ENCODE measurements around the gene NOL9.

The NOL9 gene

DNA sequence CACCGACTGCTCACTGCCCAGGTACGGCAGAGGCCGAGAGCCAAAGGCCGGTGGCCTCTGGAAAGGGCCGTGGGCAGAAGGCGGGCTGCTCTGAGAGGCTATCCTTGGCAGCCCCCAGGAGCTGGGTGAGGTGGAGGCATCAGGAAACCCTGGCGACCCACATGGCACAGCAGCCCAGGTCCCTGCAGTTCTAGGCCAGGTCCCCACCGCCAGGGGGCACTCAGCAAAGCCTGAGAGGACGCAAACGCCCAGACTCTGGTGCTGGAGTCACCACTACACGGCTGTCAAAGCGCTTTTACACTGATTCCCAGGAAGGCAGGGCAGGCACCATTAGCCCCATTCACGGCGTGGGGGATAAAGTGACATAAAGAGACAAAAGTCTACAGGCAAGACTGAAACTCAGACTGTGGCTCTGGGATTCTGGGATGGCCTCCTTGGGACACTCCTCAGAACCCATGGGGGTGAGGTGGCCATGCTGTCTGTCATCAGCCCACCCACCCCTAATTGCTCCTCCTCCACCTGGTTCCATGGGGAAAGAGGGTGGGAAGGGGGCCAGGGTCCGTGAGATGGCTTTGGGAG is 67.8 kb downstream of the NOL9 start:
- DNase-seq = peak; percentile 90

DNA sequence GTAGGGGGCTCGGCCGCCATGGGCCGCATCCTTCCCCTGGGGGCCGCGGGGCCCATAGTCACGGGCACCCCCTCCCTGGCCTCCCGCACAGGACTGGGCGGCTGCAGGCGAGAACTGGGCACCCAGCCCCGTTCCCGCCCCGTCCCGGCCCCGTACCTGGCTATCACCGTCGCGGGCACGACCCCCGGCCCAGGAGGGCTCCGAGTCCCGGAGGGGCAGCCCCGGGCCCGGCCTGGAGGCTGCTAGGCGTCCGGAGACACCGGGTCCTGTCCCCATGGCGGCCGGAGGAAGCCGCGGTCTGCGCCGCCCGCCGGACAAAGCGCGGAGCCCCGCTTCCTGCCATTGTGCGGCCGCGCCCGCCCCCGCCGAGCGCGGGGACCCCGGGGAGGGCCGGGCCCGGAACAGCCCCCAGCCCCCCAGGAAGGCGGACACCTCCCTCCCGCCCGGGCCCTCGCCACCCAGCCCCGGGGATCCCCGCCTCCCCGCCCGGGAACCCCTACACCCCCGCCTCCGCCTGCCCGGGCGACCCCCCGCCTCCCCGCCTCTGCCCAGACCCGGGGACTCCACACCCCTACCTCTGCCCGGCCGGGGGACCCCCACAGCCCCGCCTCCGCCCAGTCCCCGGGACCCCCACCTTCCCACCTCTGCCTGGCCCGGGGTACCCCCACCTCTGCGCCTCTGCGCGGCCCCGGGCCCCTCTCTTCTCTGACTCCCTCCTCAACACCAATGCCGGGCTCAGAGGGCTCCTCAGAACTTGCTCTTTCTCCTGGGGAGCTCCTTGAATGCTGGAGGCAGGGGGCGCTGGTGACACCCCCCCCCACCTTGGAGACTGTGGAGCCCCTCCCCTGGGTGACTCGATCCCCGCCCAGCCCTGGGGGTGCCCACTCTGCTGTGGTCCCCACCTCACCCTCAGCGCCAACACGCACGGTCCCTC is 68.9 kb downstream of the NOL9 start:
- no peak for DNase-seq

DNA sequence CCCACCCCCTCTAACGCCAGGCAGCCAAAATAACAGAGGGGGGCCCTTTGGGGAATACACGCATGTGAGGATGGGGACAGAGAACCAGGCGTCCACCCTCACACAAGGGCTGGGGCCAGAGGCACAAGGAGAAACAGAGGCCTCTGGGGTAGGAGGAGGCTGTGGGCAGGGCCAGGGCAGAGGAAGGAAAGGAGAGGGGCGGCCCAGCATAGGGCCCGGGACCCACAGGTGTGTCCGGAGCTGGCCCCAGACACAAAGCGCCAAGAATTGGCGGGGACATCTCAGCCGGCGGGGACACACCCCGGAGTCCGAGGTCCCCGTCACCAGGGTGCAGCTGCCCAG is 69.5 kb downstream of the NOL9 start:
- no peak for DNase-seq

DNA sequence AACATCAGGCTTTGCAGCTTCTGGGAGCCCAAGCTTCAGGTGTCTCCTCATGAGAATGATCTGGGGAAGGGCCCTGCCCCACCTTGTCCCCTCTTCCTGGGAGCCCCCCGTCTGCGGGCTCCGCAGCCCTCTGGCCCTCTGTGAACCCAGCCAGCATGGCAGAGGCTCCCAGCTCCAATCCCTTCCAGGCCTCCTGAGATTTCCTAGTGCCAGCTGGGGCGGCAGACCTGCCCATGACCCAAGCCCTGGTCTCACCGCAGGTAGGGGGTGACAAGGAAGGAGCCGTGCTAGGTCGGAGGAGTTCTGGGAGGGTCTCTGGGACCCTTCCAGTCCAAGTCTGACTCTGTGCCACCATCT is 70.6 kb downstream of the NOL9 start:
- no peak for DNase-seq

DNA sequence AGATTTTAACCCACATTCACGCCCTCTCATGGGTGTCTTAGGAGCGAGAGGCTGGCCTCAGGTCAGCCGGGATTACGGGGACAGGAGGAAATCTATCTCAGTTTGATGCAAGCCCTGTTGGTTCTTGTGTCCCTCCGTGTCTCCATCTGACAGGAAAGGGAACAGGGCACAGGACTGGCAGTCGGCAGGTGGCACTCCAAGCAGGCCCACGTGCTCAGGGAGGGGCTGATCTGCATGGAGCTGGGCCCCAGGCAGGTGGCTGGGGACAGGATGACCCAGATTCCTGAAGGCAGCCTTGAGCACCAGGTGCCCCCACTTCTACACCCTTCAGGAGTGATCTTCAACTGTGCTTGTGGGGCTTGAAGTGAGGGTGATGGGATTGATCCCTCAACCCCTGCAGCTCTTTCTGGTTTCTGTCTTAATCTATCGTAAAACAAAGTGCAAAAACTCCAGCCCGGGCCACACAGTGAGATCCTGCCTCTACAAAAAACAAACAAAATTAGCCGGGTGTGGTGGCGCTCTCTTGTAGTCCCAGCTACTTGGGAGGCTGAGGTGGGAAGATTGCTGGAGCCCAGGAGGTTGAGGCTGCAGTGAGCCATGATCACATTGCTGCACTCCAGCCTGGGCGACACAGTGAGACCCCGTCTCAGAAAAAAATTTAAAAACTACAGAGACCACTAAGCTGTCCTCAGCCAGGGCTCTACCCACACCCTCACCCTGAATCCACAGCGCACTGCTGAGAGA is 71.1 kb downstream of the NOL9 start:
- DNase-seq = no peak

DNA sequence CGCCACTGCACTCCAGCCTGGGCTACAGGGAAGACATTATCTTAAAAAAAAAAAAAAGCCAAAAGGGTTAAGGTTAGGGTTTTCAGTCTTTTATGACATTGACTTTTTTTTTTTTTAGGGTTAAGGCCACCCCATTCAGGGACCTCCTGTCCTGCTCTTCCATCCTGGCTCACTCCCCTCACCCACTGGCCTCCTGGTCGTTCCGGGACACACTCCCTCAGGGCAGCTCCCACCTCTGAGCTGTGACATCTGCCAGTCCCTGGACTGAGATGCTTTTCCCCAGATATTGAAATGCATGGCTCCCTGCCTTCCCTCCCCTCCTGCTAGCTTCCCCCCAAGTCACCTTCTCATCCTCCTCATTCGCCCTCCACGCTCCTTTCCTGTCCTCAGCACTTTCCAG is 72.5 kb downstream of the NOL9 start:
- no peak for DNase-seq

DNA sequence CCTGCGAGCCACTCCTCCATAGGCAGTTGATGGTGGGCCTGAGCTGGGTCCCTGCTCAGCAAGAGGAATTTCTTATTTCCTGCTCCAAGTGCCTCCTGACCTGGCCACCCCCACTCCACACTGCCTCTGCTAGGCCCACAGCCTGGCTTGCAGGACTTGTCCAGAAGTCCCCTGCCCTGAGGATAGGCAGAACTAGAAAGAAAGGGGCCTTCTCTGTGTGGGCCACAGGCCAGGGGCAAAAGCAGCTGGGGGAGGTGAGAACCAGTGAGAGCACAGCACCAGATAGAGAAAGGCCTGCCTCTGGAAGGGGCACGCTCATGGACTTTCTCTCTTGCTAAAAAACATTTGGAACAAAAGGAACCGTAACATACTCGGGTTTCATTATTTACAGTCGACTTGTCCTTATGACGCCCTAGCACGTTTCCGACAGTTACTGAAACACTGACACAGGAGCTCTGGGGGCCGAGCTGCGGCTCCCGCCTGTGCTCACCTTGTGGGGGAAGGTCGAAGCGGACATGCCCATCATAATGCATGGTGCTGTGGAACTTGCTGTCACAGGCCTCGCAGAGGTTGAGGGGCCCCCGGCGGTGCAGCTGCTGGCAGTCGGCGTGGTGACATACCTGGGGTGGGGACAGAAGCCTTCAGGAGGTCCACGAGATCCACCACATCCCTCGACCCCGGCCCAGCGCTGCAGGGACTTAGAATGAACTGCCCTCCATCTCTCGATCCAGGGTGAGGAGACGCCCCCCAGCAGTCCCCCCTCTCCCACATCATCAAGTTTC is 77.1 kb downstream of the NOL9 start:
- DNase-seq = no peak

DNA sequence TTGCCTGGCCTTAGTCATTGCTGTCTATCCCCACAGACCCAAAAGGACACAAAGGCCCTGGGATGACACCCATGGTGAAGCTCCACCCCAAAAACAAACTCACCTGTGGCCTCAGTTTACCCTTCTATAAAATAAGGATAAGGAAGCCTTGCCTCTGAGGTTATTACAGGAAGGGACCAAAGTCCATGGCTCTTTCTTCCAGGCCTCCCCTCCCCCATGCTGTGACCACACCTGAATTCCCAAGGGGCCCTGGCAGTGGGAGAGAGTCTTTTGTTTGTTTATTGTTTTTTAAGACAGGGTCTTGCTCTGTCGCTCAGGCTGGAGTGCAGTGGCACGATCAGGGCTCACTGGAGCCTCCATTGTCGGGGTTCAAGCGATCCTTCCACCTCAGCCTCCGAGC is 77.8 kb downstream of the NOL9 start:
- DNase-seq = no peak

DNA sequence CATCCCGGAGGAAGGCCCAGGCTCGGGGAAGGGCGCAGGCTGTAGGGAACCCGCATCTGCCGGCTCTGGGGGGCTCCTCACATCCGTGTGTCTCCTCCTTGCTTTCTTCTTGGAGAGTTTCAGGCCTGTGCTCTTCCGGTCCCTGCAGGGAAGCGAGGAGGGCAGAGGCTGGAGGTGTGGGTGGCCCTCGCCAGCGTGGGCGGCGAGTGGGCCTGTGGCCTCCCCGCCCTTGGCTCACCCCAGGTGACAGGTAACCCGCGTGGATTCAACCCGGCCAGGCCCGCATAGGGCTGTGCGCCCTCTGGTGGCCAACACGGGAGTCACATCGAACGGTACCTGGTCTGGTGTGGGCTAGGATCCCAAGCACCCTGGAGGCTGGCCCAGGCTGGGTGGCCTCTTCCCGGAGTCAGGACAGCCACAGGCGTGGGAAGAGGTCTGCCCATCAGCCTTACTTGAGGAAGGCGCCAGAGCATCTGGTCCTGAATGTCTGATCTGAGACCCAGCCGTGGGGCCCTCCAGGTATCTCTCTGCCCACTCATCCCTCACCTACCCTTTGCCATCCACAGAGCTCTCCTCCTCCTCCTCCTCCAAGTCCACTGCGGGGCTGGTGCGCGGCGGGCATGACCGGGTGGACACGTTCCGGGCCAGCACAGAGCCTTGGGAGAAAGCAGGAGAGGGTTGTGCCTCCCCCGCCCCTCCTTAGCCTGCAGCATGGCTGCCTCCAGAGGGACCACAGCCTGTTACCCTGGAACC is 78.8 kb downstream of the NOL9 start:
- peak; percentile 77 for DNase-seq

DNA sequence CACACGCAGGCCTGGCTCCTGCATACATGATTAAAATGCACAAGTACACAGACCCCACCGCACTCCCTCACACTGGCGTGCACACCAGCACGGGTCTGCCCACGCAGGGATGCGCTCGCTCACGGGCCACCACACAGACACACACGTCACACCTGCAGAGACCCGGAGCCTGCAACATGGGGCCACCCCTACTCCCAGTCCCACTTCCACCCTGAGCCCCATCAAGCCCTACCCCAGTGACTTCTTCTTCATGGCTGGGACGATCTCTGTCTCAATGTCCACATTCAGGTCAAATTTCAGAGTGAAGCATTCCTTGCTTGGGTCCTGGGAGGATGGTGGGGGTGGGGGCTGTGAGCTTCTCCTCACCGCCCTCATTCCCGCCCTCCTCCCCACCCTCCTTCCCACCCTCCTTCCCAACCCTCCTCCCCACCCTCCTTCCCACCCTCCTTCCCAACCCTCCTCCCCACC is 79.5 kb downstream of the NOL9 start:
- no peak for DNase-seq

DNA sequence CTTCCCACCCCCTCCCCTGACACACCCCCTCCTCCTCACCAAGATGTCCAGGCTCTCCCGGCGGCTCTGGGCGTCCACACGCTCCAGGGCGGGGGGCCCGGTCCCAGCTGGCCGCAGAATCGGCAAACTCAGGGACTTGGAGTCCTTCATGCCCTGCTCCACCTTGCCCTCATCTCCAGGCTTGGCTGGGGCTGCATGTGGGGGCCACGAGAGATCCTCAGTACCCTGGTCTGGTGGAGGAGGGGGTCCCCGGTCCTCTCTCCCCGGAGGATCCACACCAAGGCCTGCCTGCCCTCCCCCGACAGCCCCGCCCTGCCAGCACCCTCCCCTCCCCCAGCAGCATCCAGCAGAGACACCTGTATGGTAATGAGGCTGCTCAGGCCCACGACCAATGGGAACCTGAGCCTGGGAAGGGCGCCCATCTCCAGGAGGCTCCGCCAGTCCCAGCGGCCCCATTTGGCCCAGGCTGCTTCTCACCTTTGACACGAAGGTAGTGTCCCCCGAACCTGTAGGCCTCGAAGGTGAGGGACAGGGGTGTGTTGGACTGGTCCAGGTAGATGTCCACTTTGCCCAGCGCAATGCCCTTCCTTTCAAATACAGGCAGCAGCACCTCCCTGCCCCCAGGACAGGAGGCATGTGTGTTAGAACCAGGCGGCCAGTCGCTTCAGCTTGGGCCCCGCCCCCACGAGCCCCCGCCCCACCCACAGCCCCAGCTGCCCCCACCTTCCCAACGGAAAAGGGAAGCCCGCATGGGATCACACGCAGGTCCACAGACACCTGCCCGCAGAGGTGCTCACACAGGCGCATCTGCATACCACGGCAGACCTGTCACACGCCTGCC is 80.1 kb downstream of the NOL9 start:
- DNase-seq = no peak

DNA sequence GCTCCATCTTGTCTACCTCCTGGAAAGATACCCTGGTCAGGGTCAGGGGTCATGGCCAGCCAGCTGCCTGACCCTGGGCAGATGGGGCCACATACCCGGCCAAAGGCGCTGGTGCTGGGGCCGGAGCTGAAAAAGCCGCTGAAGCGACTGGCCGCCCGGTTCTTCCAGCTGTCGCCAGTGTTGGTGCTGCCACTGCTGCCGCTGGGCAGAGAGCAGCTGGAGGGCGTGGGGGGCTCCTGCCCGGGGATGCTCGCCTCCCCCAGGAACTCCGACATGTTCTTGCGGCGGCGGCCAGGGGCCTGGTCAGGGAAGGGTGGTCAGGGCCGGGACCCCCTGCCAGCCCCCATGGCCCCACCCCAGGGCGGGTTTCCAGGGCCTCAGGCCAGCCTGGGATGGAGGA is 81.2 kb downstream of the NOL9 start:
- DNase-seq = no peak

DNA sequence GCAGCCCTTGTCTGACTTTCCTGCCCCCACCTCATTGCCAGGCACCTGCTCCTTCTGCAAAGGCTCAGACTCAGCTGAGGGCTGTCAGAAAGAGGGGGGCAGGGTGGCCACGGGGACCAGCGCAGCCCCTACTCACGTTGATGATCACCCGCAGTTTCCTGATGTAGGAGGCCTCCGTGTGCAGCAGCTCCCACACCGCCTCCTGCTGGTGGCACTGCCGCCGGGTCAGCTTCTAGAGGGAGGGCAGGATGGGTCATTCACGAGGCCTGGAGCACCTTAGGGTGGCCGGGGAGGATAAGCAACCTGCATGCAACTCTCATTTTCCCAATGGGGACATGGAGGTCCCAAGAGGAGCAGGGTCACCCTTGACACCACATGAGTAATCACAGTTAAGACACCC is 81.9 kb downstream of the NOL9 start:
- DNase-seq = no peak

DNA sequence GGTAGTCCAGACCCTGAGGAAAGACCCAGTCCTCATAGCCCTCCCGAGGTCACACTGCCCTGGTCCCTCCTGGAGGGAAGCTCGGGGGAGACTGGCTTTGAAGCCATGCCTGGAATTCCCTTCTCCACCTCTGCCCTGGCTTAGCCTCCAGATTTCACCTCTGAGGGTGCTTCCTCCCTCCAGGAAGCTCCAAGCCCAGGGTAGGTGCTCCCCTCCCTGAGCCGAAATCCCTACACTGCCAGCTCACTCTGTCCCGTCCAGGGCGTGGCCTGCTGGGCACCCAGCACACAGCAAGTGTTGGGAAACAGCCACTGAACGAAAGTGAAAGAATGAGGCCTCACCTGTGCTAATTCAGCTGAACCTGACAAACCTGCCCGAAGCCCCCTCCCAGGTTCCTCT is 82.3 kb downstream of the NOL9 start:
- no peak for DNase-seq
